Kidney epithelial cell (primary cell): Measurements from ENCODE around the gene CLIP2. TPM values are rescaled to one million over a fixed set of nuclear protein-coding genes. Genes with fewer than 3 reads are reported as not detected.

Experiments
- DNase-seq: peaks from one replicate; pipeline ENCODE4 v3.0.0-alpha.2; 2010; ENCODE audit warnings: low read depth
- H3K27me3 ChIP-seq: 2 replicates; pipeline ENCODE4 v1.6.0; 2011; ENCODE audit warnings: low read length; ENCODE audit not compliant: control insufficient read depth, insufficient read depth
- H3K36me3 ChIP-seq: 2 replicates; pipeline ENCODE4 v1.5.1; 2011; ENCODE audit warnings: low read length; ENCODE audit not compliant: control insufficient read depth, insufficient read depth
- H3K4me3 ChIP-seq: 2 replicates; pipeline ENCODE4 v1.5.1; 2011; ENCODE audit warnings: low read depth, mild to moderate bottlenecking, control low read depth, low read length
- total RNA-seq: library from RNA; depleted of rRNA; stranded (reverse); fragments of >200 nt; gene quantifications from 2 replicates; pipeline ENCODE4 v1.2.3, GENCODE V29; 2015
- TF ChIP-seq, protein P1 (sequence below): IDR thresholded peaks from 2 replicates; pipeline ENCODE4 v1.5.1; 2011; ENCODE audit warnings: mild to moderate bottlenecking, moderate library complexity, low read length, control low read depth, inconsistent platforms; ENCODE audit not compliant: insufficient read depth, poor library complexity, severe bottlenecking

Gene CLIP2
- total RNA-seq, 1 donor from 2014 or later = 46.3 TPM

DNA sequence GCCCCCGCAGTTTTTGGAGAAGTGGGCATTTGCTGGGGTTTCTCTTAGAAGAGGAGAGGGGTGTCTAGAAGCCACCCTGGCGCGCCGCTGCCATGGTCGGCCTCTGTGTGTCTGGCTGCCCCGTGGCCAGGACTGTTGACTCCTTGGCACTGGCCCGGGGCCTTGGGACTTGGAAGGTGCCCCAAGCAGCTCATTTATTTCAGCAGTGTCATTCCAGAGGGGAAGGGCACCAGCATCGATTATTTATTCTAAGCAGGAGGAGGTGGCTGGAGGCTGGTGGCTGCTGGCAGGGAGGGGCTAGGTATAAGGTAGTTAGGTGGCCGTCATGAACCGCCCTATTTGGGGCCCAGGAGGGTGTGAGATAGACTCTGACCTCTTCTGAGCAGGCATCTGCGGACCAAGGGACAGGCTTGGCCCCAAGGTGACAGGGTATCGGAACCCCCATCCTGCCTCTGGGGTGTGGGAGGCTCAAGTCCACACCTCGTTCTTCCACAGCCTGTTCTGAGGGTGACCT is 166.1 kb downstream of the CLIP2 start:
- no peak for DNase-seq
- TF ChIP-seq, protein P1, sequence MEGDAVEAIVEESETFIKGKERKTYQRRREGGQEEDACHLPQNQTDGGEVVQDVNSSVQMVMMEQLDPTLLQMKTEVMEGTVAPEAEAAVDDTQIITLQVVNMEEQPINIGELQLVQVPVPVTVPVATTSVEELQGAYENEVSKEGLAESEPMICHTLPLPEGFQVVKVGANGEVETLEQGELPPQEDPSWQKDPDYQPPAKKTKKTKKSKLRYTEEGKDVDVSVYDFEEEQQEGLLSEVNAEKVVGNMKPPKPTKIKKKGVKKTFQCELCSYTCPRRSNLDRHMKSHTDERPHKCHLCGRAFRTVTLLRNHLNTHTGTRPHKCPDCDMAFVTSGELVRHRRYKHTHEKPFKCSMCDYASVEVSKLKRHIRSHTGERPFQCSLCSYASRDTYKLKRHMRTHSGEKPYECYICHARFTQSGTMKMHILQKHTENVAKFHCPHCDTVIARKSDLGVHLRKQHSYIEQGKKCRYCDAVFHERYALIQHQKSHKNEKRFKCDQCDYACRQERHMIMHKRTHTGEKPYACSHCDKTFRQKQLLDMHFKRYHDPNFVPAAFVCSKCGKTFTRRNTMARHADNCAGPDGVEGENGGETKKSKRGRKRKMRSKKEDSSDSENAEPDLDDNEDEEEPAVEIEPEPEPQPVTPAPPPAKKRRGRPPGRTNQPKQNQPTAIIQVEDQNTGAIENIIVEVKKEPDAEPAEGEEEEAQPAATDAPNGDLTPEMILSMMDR = no peak
- H3K27me3 ChIP-seq = no peaks in the 10 kb centered on the region
- peak overlapping the region; percentile 78 for H3K4me3 ChIP-seq
- H3K36me3 ChIP-seq = no peaks in the 10 kb centered on the region

Other genes with a start within 250 kb of the CLIP2 start
- gene LIMK1, start 205.6 kb upstream of the CLIP2 start, total RNA-seq = 61.1 and 79.4 TPM in 2 replicates
- 264 and 307 TPM in 2 replicates for gene EIF4H, start 115.1 kb upstream of the CLIP2 start, total RNA-seq
- gene LAT2, start 79.4 kb upstream of the CLIP2 start, total RNA-seq = 0.14 and 1.4 TPM in 2 replicates
- gene RFC2, start 35.0 kb upstream of the CLIP2 start, total RNA-seq = 15.7 and 19.9 TPM in 2 replicates
- 36.8 and 43.1 TPM in 2 replicates for gene GTF2IRD1, start 164.5 kb downstream of the CLIP2 start, total RNA-seq